ENCODE measurements around the gene LMCD1. TPM values are rescaled to one million over a fixed set of nuclear protein-coding genes. Genes with fewer than 3 reads are reported as not detected.

The LMCD1 gene
- total and polyA plus RNA-seq, 2 experiments from 2014 or later: 22.9 to 27.7 TPM

GRCh38 chr3:8563597-8563996, 62.0 kb downstream of the LMCD1 start:
- H3K4me3 ChIP-seq: no peak overlapping the region
- no peak for DNase-seq (ENCODE audit: low read depth in 1 of 2, low spot score in 1 of 2)
- no peaks in the 10 kb centered on the region for H3K9me3 ChIP-seq (ENCODE audit: low read depth)
- H3K27me3 ChIP-seq: no peaks in the 10 kb centered on the region
- H3K36me3 ChIP-seq: no peaks in the 10 kb centered on the region
- no peak for TF ChIP-seq CTCF (IDR thresholded peaks at IDR 0.05; ENCODE audit: low read depth, low read length)
- no peak overlapping the region for H3K27ac ChIP-seq
- no peaks in the 10 kb centered on the region for H3K4me1 ChIP-seq (ENCODE audit: low read depth)

- no peak for DNase-seq (ENCODE audit: low read depth in 1 of 2, low spot score in 1 of 2)
- Histone ChIP-seq H3K4me3 (no peak overlapping the region), H3K36me3 (no peaks in the 10 kb centered on the region), H3K27me3 (no peaks in the 10 kb centered on the region), H3K9me3 (ENCODE audit: low read depth) (no peaks in the 10 kb centered on the region), H3K4me1 (ENCODE audit: low read depth) (no peaks in the 10 kb centered on the region), H3K27ac (no peak overlapping the region)
- TF ChIP-seq CTCF (IDR thresholded peaks at IDR 0.05; ENCODE audit: low read depth, low read length): no peak
These were observed 63.8 kb downstream of the LMCD1 start for GRCh38 chr3:8565376-8565775.

GRCh38 chr3:8567784-8568575, 66.4 kb downstream of the LMCD1 start:
- no peak for DNase-seq (ENCODE audit: low read depth in 1 of 2, low spot score in 1 of 2)
- Histone ChIP-seq H3K27me3 (no peaks in the 10 kb centered on the region), H3K36me3 (no peaks in the 10 kb centered on the region), H3K4me1 (ENCODE audit: low read depth) (no peaks in the 10 kb centered on the region), H3K27ac (no peak overlapping the region), H3K9me3 (ENCODE audit: low read depth) (no peaks in the 10 kb centered on the region), H3K4me3 (no peak overlapping the region)
- no peak for TF ChIP-seq CTCF (IDR thresholded peaks at IDR 0.05; ENCODE audit: low read depth, low read length)

- no peaks in the 10 kb centered on the region for H3K36me3 ChIP-seq
- H3K27me3 ChIP-seq: no peaks in the 10 kb centered on the region
- no peak overlapping the region for H3K27ac ChIP-seq
- no peak overlapping the region for H3K4me3 ChIP-seq
- H3K4me1 ChIP-seq (ENCODE audit: low read depth): no peaks in the 10 kb centered on the region
- no peak for TF ChIP-seq CTCF (IDR thresholded peaks at IDR 0.05; ENCODE audit: low read depth, low read length)
- no peaks in the 10 kb centered on the region for H3K9me3 ChIP-seq (ENCODE audit: low read depth)
- no peak for DNase-seq (ENCODE audit: low read depth in 1 of 2, low spot score in 1 of 2)
These were observed 69.6 kb downstream of the LMCD1 start for GRCh38 chr3:8571256-8571655.

GRCh38 chr3:8573342-8573926, 71.8 kb downstream of the LMCD1 start:
- DNase-seq (ENCODE audit: low read depth in 1 of 2, low spot score in 1 of 2): peak in 1 of 2 donors; percentile 45
- H3K4me1 ChIP-seq (ENCODE audit: low read depth): no peaks in the 10 kb centered on the region
- H3K27ac ChIP-seq: no peak overlapping the region
- H3K9me3 ChIP-seq (ENCODE audit: low read depth): no peaks in the 10 kb centered on the region
- no peaks in the 10 kb centered on the region for H3K36me3 ChIP-seq
- H3K27me3 ChIP-seq: no peaks in the 10 kb centered on the region
- TF ChIP-seq CTCF (IDR thresholded peaks at IDR 0.05; ENCODE audit: low read depth, low read length): no peak
- H3K4me3 ChIP-seq: no peak overlapping the region

Data from cardiac muscle cell (in vitro differentiated cells and primary cell).